Activated naive CD4-positive, alpha-beta T cell treated with anti-CD3 and anti-CD28 coated beads, Interleukin-2, amount 50 U/mL, for 72 hours (primary cell): ENCODE data around the gene AMD1. TPM values are rescaled to one million over a fixed set of nuclear protein-coding genes. Genes with fewer than 3 reads are reported as not detected.
"Not testable (repeated sequence)": the region's sequence is repeated elsewhere in the genome, so short reads cannot be mapped to it uniquely, and the experiment has no call there.

Experiments used
- ATAC-seq, 2 donors: fragments of 150-1000 bp; cut with Tn5 transposase; 2 replicates each; pipeline ENCODE4 v1.10.0; 2021; ENCODE audit warnings: mild to moderate bottlenecking in 2 of 2, moderate library complexity in 2 of 2
- DNase-seq, 2 donors: peaks; one replicate each; pipeline ENCODE4 v3.0.0; 2021 to 2022; ENCODE audit warnings: low spot score in 2 of 2
- H3K27ac Mint-ChIP-seq, 2 donors: one replicate each; pipeline ENCODE4 v1.8.0; 2022; ENCODE audit warnings: mild to moderate bottlenecking in 2 of 2, mixed read lengths in 2 of 2
- H3K36me3 Mint-ChIP-seq, 2 donors: one replicate each; pipeline ENCODE4 v1.8.0; 2022; ENCODE audit warnings: mixed read lengths in 2 of 2
- H3K9me3 Mint-ChIP-seq, 2 donors: one replicate each; pipeline ENCODE4 v1.8.0; 2022; ENCODE audit warnings: mixed read lengths in 2 of 2
- total RNA-seq, 2 donors: library from RNA; stranded (reverse); gene quantifications; one replicate each; pipeline ENCODE4 v1.2.3, GENCODE V29; 2022

AMD1 gene
- total RNA-seq, 2 donors from 2014 or later: 78.0 to 83.7 TPM

GRCh38 chr6:110895907-110896608, 21.5 kb downstream of the AMD1 start:
- peaks cover 8 to 48% of the 10 kb centered on the region in 2 donors for H3K36me3 Mint-ChIP-seq
- no peak for ATAC-seq
- no peaks in the 10 kb centered on the region for H3K9me3 Mint-ChIP-seq
- no peak for DNase-seq
- H3K27ac Mint-ChIP-seq: no peak overlapping the region

DNA sequence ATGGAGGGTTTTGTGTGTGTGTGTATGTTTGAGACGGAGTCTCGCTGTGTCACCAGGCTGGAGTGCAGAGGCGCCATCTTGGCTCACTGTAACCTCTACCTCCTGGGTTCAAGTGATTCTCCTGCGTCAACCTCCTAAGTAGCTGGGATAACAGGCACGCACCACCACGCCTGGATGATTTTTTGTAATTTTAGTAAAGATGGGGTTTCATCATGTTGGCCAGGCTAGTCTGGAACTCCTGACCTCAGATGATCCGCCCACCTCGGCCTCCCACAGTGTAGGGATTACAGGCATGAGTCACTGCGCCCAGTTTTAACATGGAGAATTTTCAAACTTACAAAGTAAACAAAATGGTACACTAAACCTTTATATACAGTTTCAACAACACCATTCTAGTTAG, 22.8 kb downstream of the AMD1 start:
- ATAC-seq: no peak
- H3K27ac Mint-ChIP-seq: no peak overlapping the region

DNA sequence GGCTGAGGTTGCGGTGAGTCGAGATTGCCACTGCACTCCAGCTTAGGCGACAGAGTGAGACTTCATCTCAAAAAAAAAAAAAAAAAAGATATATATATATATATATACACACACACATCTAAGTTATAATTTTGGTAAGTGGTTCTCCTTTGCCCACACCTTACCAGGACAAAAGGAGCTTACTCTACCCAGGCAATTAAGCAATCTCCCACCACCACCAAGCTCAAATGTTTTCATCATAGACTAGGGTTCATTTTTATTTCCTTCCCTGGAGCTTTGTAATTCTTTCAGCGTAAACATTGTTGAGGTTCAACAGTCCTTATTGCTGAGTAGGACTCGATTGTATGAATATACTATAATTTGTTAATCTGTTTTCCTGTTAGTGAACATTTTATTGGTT, 23.5 kb downstream of the AMD1 start:
- DNase-seq (no peak), ATAC-seq (no peak)
- peaks cover under 1% of the 10 kb centered on the region in 2 donors for H3K9me3 Mint-ChIP-seq
- no peak overlapping the region for H3K27ac Mint-ChIP-seq
- H3K36me3 Mint-ChIP-seq: peaks cover 7 to 43% of the 10 kb centered on the region in 2 donors

More for the DNA sequence above, 22.8 kb downstream of the AMD1 start:
- H3K9me3 Mint-ChIP-seq: no peaks in the 10 kb centered on the region
- H3K36me3 Mint-ChIP-seq: peaks cover 8 to 47% of the 10 kb centered on the region in 2 donors
- DNase-seq: no peak

DNA sequence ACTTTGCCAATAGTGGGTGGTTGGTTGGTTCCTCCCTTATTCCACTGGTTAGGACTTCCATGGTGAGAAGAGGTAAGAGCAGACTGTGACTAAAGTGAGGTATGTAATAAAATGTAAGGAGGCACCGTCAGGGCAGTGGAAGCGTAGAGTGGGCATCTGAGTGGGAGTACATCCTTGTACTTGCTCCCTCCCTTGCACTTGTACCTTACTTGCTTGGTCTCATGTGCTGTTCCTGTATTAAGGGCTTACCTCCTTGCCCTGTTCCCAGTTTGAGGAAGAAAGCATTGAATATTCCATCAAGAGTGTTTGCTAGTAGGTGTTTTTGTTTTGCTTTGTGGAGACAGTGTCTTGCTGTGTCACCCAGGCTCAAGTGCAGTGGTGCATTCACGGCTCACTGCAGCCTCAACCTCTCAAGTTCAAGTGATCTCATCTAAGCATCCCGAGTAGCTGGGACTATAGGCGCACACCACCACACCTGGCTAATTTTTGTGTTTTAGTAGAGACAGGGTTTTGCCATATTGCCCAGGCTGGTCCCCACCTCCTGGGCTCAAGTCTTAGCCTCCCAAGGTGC, 25.5 kb downstream of the AMD1 start:
- H3K36me3 Mint-ChIP-seq: peaks cover 20 to 47% of the 10 kb centered on the region in 2 donors
- H3K27ac Mint-ChIP-seq: peak overlapping the region in 1 of 2 donors; percentile 21
- DNase-seq (no peak), ATAC-seq (no peak)
- peaks cover 12 to 16% of the 10 kb centered on the region in 2 donors for H3K9me3 Mint-ChIP-seq

DNA sequence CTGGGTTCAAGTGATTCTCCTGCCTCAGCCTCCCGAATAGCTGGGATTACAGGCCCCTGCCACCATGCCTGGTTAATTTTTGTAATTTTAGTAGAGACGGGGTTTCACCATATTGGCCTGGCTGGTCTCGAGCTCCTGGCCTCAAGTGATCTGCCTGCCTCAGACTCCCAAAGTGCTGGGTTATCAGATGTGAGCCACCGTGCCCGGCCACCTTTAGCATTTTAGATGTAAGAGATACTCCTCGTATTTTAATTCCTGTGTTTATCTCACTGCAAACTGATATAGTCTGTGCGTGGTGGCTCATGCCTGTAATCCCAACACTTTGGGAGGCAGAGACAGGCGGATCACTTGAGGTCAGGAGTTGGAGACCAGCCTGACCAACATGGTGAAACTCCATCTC, 27.0 kb downstream of the AMD1 start:
- peaks cover 32 to 39% of the 10 kb centered on the region in 2 donors for H3K36me3 Mint-ChIP-seq
- not testable (repeated sequence) for DNase-seq, ATAC-seq
- H3K9me3 Mint-ChIP-seq: peaks cover 22% of the 10 kb centered on the region in 2 donors
- peak overlapping the region in 1 of 2 donors; percentile 59 for H3K27ac Mint-ChIP-seq

- Mint-ChIP-seq H3K27ac (no peak overlapping the region), H3K36me3 (peaks cover 37% of the 10 kb centered on the region in 2 donors), H3K9me3 (peaks cover 26% of the 10 kb centered on the region in 2 donors)
- no peak for DNase-seq
- no peak for ATAC-seq
These were observed 27.5 kb downstream of the AMD1 start for GRCh38 chr6:110902091-110902490.

DNA sequence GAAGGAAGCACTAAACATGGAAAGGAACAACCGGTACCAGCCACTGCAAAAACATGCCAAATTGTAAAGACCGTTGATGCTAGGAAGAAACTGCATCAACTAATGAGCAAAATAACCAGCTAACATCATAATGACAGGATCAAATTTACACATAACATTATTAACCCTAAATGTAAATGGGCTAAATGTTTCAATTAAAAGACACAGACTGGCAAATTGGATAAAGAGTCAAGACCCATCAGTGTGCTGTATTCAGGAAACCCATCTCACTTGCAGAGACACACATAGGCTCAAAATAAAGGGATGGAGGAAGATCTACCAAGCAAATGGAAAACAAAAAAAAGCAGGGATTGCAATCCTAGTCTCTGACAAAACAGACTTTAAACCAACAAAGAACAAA, 31.7 kb downstream of the AMD1 start:
- Mint-ChIP-seq H3K36me3 (peaks cover 37 to 44% of the 10 kb centered on the region in 2 donors), H3K9me3 (peaks cover 29 to 34% of the 10 kb centered on the region in 2 donors)
- DNase-seq, H3K27ac Mint-ChIP-seq, ATAC-seq: not testable (repeated sequence)

DNA sequence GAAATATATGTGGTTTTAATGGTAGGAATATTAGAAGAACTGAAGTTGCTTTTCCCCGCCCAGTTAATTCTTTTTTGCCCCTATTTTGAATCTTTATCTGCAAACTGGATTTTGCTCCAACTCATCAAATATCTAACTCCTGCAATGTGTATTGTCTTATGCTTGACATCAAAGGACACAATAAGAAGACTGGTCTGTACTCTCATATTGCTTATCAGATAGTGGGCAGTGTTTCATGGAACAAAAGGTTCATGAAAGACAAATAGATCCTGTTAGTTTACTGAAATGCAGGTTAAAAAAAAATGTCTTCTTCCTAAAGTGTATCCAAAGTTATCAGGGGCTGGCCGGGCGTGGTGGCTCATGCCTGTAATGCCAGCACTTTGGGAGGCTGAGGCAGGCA, 56.2 kb downstream of the AMD1 start:
- H3K27ac Mint-ChIP-seq: no peak overlapping the region
- ATAC-seq: no peak
- DNase-seq: no peak
- H3K9me3 Mint-ChIP-seq: no peaks in the 10 kb centered on the region
- H3K36me3 Mint-ChIP-seq: no peaks in the 10 kb centered on the region

DNA sequence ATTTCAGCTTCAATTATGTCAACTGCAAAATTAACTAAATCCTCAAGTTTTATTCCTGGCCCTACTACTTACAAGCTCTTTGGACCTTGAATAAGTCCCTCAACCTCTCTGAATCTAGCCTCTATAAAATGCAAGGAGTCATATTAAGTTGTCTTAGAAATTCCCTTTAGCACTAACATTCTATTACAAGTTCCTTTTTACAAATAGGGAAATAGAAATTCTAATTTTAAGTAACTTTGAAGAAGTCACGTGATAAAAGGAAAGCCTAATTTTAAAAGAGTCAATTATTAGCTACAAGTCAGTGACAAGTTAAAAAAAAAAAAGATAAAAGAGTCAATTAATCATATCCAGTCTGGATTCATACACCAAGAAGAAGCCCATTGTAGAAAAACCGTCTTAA, 59.3 kb downstream of the AMD1 start:
- ATAC-seq: no peak
- Mint-ChIP-seq H3K9me3 (no peaks in the 10 kb centered on the region), H3K36me3 (no peaks in the 10 kb centered on the region), H3K27ac (no peak overlapping the region)
- DNase-seq: no peak

DNA sequence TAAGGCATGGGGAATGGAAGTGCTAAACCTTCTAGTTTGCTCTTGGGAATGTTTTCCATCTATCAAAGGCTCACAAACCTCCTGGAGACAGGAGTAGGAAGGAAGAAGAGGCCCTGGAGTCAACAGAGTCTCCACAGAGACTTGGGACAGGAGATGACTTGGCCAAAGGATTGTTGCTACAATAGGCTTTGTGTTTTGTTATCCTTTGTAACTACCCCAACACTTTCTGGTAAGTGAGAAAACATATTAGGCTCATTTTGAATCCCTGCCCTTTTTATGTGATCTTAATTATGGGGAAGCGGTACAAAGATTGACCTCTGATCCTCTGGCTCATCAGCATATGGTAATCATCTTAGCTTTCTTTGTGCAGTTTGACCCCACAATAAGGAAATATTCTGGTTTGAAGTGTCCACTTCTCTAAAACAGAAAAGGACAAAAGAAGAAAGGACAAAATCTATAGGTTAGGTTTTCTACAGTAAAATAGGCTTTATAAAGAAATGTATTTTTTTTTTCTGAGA, 59.9 kb downstream of the AMD1 start:
- Mint-ChIP-seq H3K27ac (no peak overlapping the region), H3K9me3 (no peaks in the 10 kb centered on the region)

GRCh38 chr6:110935171-110935570, 60.6 kb downstream of the AMD1 start:
- no peaks in the 10 kb centered on the region for H3K9me3 Mint-ChIP-seq
- no peaks in the 10 kb centered on the region for H3K36me3 Mint-ChIP-seq
- ATAC-seq (no peak), DNase-seq (no peak)
- H3K27ac Mint-ChIP-seq: no peak overlapping the region

More for the DNA sequence above, 59.9 kb downstream of the AMD1 start:
- no peak for DNase-seq
- no peaks in the 10 kb centered on the region for H3K36me3 Mint-ChIP-seq
- ATAC-seq: no peak

DNA sequence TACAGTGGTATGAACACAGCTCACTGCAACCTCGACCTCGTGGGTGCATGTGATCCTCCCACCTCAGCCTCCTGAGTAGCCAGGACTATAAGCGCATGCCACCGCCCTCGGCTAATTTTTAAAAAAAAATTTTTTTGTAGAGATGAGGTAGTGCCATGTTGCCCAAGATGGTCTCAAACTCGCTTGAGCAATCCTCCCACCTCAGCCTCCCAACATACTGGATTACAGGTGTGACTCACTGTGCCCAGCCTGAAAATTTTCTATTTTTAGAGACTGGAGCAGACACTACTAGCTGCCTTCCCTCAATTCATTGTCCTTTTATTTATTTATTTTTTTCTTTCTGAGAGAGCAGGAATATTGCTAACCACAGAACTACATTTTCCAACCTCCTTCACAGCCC, 63.6 kb downstream of the AMD1 start:
- H3K36me3 Mint-ChIP-seq: no peaks in the 10 kb centered on the region
- DNase-seq (no peak), ATAC-seq (no peak)
- H3K27ac Mint-ChIP-seq: no peak overlapping the region
- no peaks in the 10 kb centered on the region for H3K9me3 Mint-ChIP-seq

DNA sequence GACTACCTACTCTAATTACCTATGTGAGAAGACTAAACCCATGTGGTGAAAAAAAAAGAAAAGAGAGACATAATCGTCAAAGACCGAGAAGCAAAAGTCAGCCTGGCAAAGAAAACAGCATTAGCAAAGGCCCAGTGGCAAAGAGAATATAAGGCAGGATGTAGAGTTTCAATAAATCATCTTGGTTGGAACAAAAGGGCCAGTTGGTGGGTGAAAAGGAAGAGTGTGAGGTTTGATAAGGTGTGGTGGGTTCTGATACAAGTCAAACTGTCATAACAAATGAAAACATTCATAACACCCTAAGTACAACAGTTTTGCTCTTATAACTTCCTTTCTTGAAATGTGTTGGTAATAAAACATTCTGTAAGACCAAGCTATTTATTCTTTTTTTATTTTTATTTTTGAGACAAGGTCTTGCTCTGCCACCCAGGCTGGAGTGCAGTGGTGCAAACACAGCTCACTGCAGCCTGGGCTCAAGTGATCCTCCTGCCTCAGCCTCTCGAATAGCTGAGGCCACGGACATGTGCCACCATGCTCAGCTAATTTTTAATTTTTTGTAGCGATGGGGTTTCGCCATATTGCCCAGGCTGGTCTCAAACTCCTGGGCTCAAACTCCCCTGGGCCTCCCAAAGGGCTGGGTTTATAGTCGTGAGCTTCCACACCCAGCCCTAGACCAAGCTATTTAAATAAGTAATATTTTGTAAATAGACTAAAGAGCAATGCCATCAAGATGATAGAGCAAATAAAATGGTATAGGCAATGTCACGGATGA, 65.0 kb downstream of the AMD1 start:
- H3K27ac Mint-ChIP-seq: no peak overlapping the region
- no peak for DNase-seq
- no peaks in the 10 kb centered on the region for H3K9me3 Mint-ChIP-seq
- peak in 1 of 2 donors; percentile 34 for ATAC-seq
- no peaks in the 10 kb centered on the region for H3K36me3 Mint-ChIP-seq

DNA sequence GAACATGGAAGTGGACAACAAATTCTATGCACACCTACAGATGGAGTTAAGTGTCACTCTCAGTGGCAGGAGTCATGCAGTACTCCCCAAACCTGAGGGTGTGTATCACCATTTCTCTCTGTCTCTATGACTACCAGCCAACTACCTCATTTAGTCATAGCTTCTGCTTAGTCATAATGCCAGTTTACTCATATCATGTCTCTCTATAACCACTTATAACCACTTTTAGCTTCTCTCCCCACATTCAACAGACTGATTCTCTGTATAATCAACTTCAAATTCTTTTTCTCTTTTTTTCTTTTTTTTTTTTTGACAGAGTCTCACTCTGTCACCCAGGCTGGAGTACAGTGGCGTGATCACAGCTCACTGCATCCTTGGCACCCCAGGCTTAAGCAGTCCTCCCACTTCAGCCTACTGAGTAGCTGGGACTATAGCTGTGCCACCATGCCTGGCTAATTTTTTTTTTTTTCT, 70.1 kb downstream of the AMD1 start:
- peak; percentile 44 to 61 for DNase-seq
- Mint-ChIP-seq H3K9me3 (no peaks in the 10 kb centered on the region), H3K27ac (peak overlapping the region; percentile 79 to 89), H3K36me3 (no peaks in the 10 kb centered on the region)
- peak; percentile 98 to 100 for ATAC-seq
